Keratinocyte (primary cell): ENCODE data around the gene CISH. TPM values are rescaled to one million over a fixed set of nuclear protein-coding genes. Genes with fewer than 3 reads are reported as not detected.

Experiments used
- DNase-seq: peaks from one replicate; pipeline ENCODE4 v3.0.0-alpha.2; 2011; ENCODE audit warnings: low read depth, missing footprints, low spot score
- FAIRE-seq: peaks from 2 replicates; lab custom pipeline; 2011; peaks lifted over from hg19 to GRCh38; lab: Jason Lieb, UNC
- H2AFZ ChIP-seq: 2 replicates; pipeline ENCODE4 v1.6.0; 2012; ENCODE audit warnings: low read length, control low read depth, inconsistent platforms; ENCODE audit not compliant: control insufficient read depth
- H3K27ac ChIP-seq: 2 replicates; pipeline ENCODE4 v1.5.1; 2011; ENCODE audit warnings: low read length; ENCODE audit not compliant: control insufficient read depth, insufficient read depth
- H3K27me3 ChIP-seq: 3 replicates; pipeline ENCODE4 v1.6.0; 2011; ENCODE audit warnings: low read length; ENCODE audit not compliant: control insufficient read depth, insufficient read depth; ENCODE audit errors: extremely low read depth
- H3K36me3 ChIP-seq, 2 experiments: 2 replicates in 1 of 2; 3 replicates in 1 of 2; pipeline ENCODE4 v1.5.1; 2011; ENCODE audit warnings: low read length in 2 of 2, mild to moderate bottlenecking in 1 of 2; ENCODE audit not compliant: control insufficient read depth in 2 of 2, insufficient read depth in 2 of 2; ENCODE audit errors: extremely low read depth in 1 of 2
- H3K4me1 ChIP-seq: 3 replicates; pipeline ENCODE4 v1.5.1; 2011; ENCODE audit warnings: low read length; ENCODE audit not compliant: control insufficient read depth, insufficient read depth; ENCODE audit errors: extremely low read depth
- H3K4me2 ChIP-seq: 3 replicates; pipeline ENCODE4 v1.6.0; 2011; ENCODE audit warnings: low read depth, low read length; ENCODE audit not compliant: control insufficient read depth, insufficient read depth; ENCODE audit errors: extremely low read depth
- H3K4me3 ChIP-seq, 3 experiments: fragments of 200-600 bp in 1 of 3; sonication (generic) in 1 of 3; 2 replicates in 2 of 3; 3 replicates in 1 of 3; pipeline ENCODE4 v1.5.1; 2011 to 2016; ENCODE audit warnings: low read length in 3 of 3, mild to moderate bottlenecking in 3 of 3, control low read depth in 2 of 3, inconsistent platforms in 1 of 3, low read depth in 1 of 3, mixed read lengths in 1 of 3, mixed run types in 1 of 3, moderate library complexity in 1 of 3; ENCODE audit not compliant: control insufficient read depth in 2 of 3, insufficient read depth in 2 of 3; ENCODE audit errors: extremely low read depth in 1 of 3
- H3K79me2 ChIP-seq: 2 replicates; pipeline ENCODE4 v1.6.0; 2012; ENCODE audit warnings: low read length; ENCODE audit not compliant: control insufficient read depth, insufficient read depth
- H3K9ac ChIP-seq: 3 replicates; pipeline ENCODE4 v1.6.0; 2011; ENCODE audit warnings: low read length; ENCODE audit not compliant: control insufficient read depth, insufficient read depth; ENCODE audit errors: extremely low read depth
- H3K9me1 ChIP-seq: 3 replicates; pipeline ENCODE4 v1.6.0; 2011; ENCODE audit warnings: low read length; ENCODE audit not compliant: control insufficient read depth, insufficient read depth; ENCODE audit errors: extremely low read depth
- H3K9me3 ChIP-seq: 2 replicates; pipeline ENCODE4 v1.5.1; 2012; ENCODE audit warnings: low read depth, low read length; ENCODE audit not compliant: control insufficient read depth
- H4K20me1 ChIP-seq: 3 replicates; pipeline ENCODE4 v1.6.0; 2011; ENCODE audit warnings: low read length; ENCODE audit not compliant: control insufficient read depth, insufficient read depth; ENCODE audit errors: extremely low read depth
- CTCF ChIP-seq, 3 experiments: IDR thresholded peaks in 1 of 3; conservative IDR thresholded peaks in 1 of 3; optimal IDR thresholded peaks in 1 of 3; 2 replicates in 2 of 3; 3 replicates in 1 of 3; pipeline versions ENCODE3 to v1.5.1; 2011; ENCODE audit warnings: low read length in 3 of 3, mild to moderate bottlenecking in 3 of 3, moderate library complexity in 2 of 3, control low read depth in 1 of 3, inconsistent platforms in 1 of 3; ENCODE audit not compliant: insufficient read depth in 2 of 3; ENCODE audit errors: extremely low read depth in 1 of 3
- EZH2 ChIP-seq: IDR thresholded peaks from one replicate; pipeline ENCODE4 v1.6.1; 2012; ENCODE audit warnings: inconsistent platforms, mild to moderate bottlenecking, low read length, moderate library complexity
- dilution Hi-C: fragments of 300-500 bp; cut with MboI; formaldehyde crosslinking; loops from one replicate; pipeline ENCODE4 v1.7.0; 2020; ENCODE audit warnings: low sequenced_read_pairs; ENCODE audit not compliant: extremely low pct_ligation_motif_present
- polyA plus RNA-seq, 5 experiments: library from polyadenylated mRNA; depleted of rRNA in 3 of 5; stranded (reverse) in 3 of 5; stranded (forward) in 1 of 5; unstranded in 1 of 5; fragments of >200 nt; gene quantifications; 1 replicate in 1 of 5; 2 replicates in 3 of 5; 3 replicates in 1 of 5; pipeline versions ENCODE4 v1.2.1 to v1.2.3, GENCODE V29; 2011 to 2012; ENCODE audit warnings: missing spikeins in 2 of 5, low read depth in 1 of 5, low replicate concordance in 1 of 5

Gene CISH
- polyA plus RNA-seq, 1 donor (not counting 4 experiments of a cell fraction or from before 2014, with no cell fraction given) = 1.8 TPM

- Histone ChIP-seq H3K79me2 (no peaks in the 10 kb centered on the region), H3K36me3 (no peaks in the 10 kb centered on the region), H3K4me3 (no peak overlapping the region), H3K27ac (no peak overlapping the region), H3K9me1 (no peaks in the 10 kb centered on the region), H3K4me2 (no peak overlapping the region), H3K27me3 (peaks cover 24% of the 10 kb centered on the region), H3K9ac (no peak overlapping the region), H3K9me3 (no peaks in the 10 kb centered on the region), H3K4me1 (peaks cover 17% of the 10 kb centered on the region), H2AFZ (no peak overlapping the region), H4K20me1 (no peaks in the 10 kb centered on the region)
- TF ChIP-seq CTCF (optimal IDR thresholded peaks at IDR 0.05 in 1 of 3, IDR thresholded peaks at IDR 0.05 in 1 of 3, conservative IDR thresholded peaks at IDR 0.05 in 1 of 3; ENCODE audit: extremely low read depth in 1 of 3, insufficient read depth in 2 of 3, low read length in 3 of 3) (no peak), EZH2 (no peak)
- DNase-seq = no peak
- dilution Hi-C loops = no loop called here
- FAIRE-seq = no peak
Measured at GRCh38 chr3:50559702-50560101, 51.9 kb downstream of the CISH start.

GRCh38 chr3:50557915-50558314 lies 53.7 kb downstream of the CISH start:
- Histone ChIP-seq H3K4me3 (no peak overlapping the region), H3K9me1 (no peaks in the 10 kb centered on the region), H3K79me2 (no peaks in the 10 kb centered on the region), H3K4me1 (peaks cover 7% of the 10 kb centered on the region), H3K36me3 (no peaks in the 10 kb centered on the region), H3K9me3 (no peaks in the 10 kb centered on the region), H3K27ac (no peak overlapping the region), H3K4me2 (no peak overlapping the region), H3K27me3 (peaks cover 41% of the 10 kb centered on the region), H4K20me1 (no peaks in the 10 kb centered on the region), H2AFZ (no peak overlapping the region), H3K9ac (no peak overlapping the region)
- no peak for DNase-seq
- FAIRE-seq = no peak
- TF ChIP-seq EZH2 = no peak
- TF ChIP-seq CTCF (optimal IDR thresholded peaks at IDR 0.05 in 1 of 3, IDR thresholded peaks at IDR 0.05 in 1 of 3, conservative IDR thresholded peaks at IDR 0.05 in 1 of 3; ENCODE audit: extremely low read depth in 1 of 3, insufficient read depth in 2 of 3, low read length in 3 of 3) = no peak
- dilution Hi-C loops = no loop called here
